ENCODE data around the gene LSG1.
"Not testable (repeated sequence)": the region's sequence is repeated elsewhere in the genome, so short reads cannot be mapped to it uniquely, and the experiment has no call there.

The LSG1 gene

GRCh38 chr3:194617143-194617671 lies 54.8 kb downstream of the LSG1 start:
- no peak for DNase-seq

- no peak for DNase-seq
Observed at GRCh38 chr3:194615226-194615625, 56.8 kb downstream of the LSG1 start.

GRCh38 chr3:194612221-194612620 lies 59.8 kb downstream of the LSG1 start:
- no peak for DNase-seq

- DNase-seq, result no peak
Observed at GRCh38 chr3:194610689-194611088, 61.3 kb downstream of the LSG1 start.

- DNase-seq, result no peak
Observed at GRCh38 chr3:194609601-194610000, 62.4 kb downstream of the LSG1 start.

GRCh38 chr3:194608981-194609380 lies 63.0 kb downstream of the LSG1 start:
- no peak for DNase-seq

GRCh38 chr3:194607592-194608389 lies 64.2 kb downstream of the LSG1 start:
- DNase-seq, result no peak

GRCh38 chr3:194606941-194607340 lies 65.0 kb downstream of the LSG1 start:
- no peak for DNase-seq

- no peak for DNase-seq
Observed at GRCh38 chr3:194606163-194606562, 65.8 kb downstream of the LSG1 start.

GRCh38 chr3:194605314-194605713 lies 66.7 kb downstream of the LSG1 start:
- DNase-seq, result not testable (repeated sequence)

GRCh38 chr3:194604837-194605236 lies 67.2 kb downstream of the LSG1 start:
- no peak for DNase-seq

GRCh38 chr3:194604126-194604525 lies 67.9 kb downstream of the LSG1 start:
- no peak for DNase-seq

- DNase-seq, result no peak
Observed at GRCh38 chr3:194602669-194603171, 69.3 kb downstream of the LSG1 start.

GRCh38 chr3:194598771-194599557 lies 73.0 kb downstream of the LSG1 start:
- no peak for DNase-seq

- no peak for DNase-seq
Observed at GRCh38 chr3:194596906-194597305, 75.1 kb downstream of the LSG1 start.

GRCh38 chr3:194592798-194593752 lies 78.9 kb downstream of the LSG1 start:
- no peak for DNase-seq
